Fibroblast of lung (primary cell): Measurements from ENCODE around the gene PSKH1. TPM values are rescaled to one million over a fixed set of nuclear protein-coding genes. Genes with fewer than 3 reads are reported as not detected.

Source experiments
- DNase-seq, 2 donors: peaks; one replicate each; pipeline versions ENCODE4 v3.0.0 to v3.0.0-alpha.2; 2010; ENCODE audit warnings: low read depth in 2 of 2
- H2AFZ ChIP-seq: 2 replicates; pipeline ENCODE4 v1.5.1; 2012; ENCODE audit warnings: low read length, control low read depth, inconsistent platforms
- H3K27ac ChIP-seq: 2 replicates; pipeline ENCODE4 v1.5.1; 2011; ENCODE audit warnings: low read length, control low read depth; ENCODE audit not compliant: insufficient read depth
- H3K27me3 ChIP-seq: 2 replicates; pipeline ENCODE4 v1.5.1; 2011; ENCODE audit warnings: mild to moderate bottlenecking, low read length; ENCODE audit not compliant: control insufficient read depth, insufficient read depth
- H3K36me3 ChIP-seq: 2 replicates; pipeline ENCODE4 v1.5.1; 2011; ENCODE audit warnings: low read length; ENCODE audit not compliant: control insufficient read depth, insufficient read depth
- H3K4me1 ChIP-seq: 2 replicates; pipeline ENCODE4 v1.5.1; 2011; ENCODE audit warnings: low read length; ENCODE audit not compliant: control insufficient read depth, insufficient read depth; ENCODE audit errors: extremely low read depth
- H3K4me2 ChIP-seq: 2 replicates; pipeline ENCODE4 v1.5.1; 2011; ENCODE audit warnings: low read length, control low read depth; ENCODE audit not compliant: insufficient read depth; ENCODE audit errors: extremely low read depth
- H3K4me3 ChIP-seq, 4 experiments: fragments of 200-600 bp in 1 of 4; sonication (generic) in 1 of 4; replicated peaks in 1 of 4; 2 replicates each; pipeline ENCODE4 v1.5.1; 2011 to 2016; ENCODE audit warnings: low read length in 4 of 4, low read depth in 3 of 4, mild to moderate bottlenecking in 3 of 4, control low read depth in 2 of 4, inconsistent platforms in 1 of 4, mixed read lengths in 1 of 4; ENCODE audit not compliant: insufficient read depth in 1 of 4; ENCODE audit errors: control extremely low read depth in 1 of 4
- H3K79me2 ChIP-seq: 2 replicates; pipeline ENCODE4 v1.5.1; 2012; ENCODE audit warnings: mild to moderate bottlenecking, low read length, inconsistent platforms; ENCODE audit not compliant: control insufficient read depth, insufficient read depth
- H3K9ac ChIP-seq: 2 replicates; pipeline ENCODE4 v1.5.1; 2011; ENCODE audit warnings: mild to moderate bottlenecking, low read length, control low read depth; ENCODE audit not compliant: insufficient read depth
- H3K9me3 ChIP-seq: 2 replicates; pipeline ENCODE4 v1.5.1; 2012; ENCODE audit warnings: low read depth, low read length; ENCODE audit not compliant: control insufficient read depth, insufficient read depth
- H4K20me1 ChIP-seq: 2 replicates; pipeline ENCODE4 v1.5.1; 2011; ENCODE audit warnings: low read length; ENCODE audit not compliant: control insufficient read depth, insufficient read depth; ENCODE audit errors: extremely low read depth
- EZH2 ChIP-seq: IDR thresholded peaks from 2 replicates; pipeline ENCODE4 v1.5.1; 2012; ENCODE audit warnings: low read length, control low read depth, mild to moderate bottlenecking; ENCODE audit errors: missing control alignments
- polyA plus RNA-seq, 2 donors: library from polyadenylated mRNA; depleted of rRNA in 1 of 2; stranded (reverse) in 1 of 2; unstranded in 1 of 2; fragments of >200 nt; gene quantifications; 2 replicates each; pipeline ENCODE4 v1.2.1, GENCODE V29; 2011 to 2012; ENCODE audit warnings: missing spikeins in 1 of 2
- total RNA-seq: library from RNA; depleted of rRNA; stranded (reverse); fragments of >200 nt; gene quantifications from 2 replicates; pipeline ENCODE4 v1.2.1, GENCODE V29; 2014
- TF ChIP-seq, protein P1 (sequence below), 2 donors: IDR thresholded peaks in 1 of 2; conservative IDR thresholded peaks in 1 of 2; 1 replicate in 1 of 2; 2 replicates in 1 of 2; pipeline ENCODE4 v1.5.1; 2011 to 2012; ENCODE audit warnings: low read length in 2 of 2, control low read depth in 1 of 2, inconsistent platforms in 1 of 2, low read depth in 1 of 2, mild to moderate bottlenecking in 1 of 2

PSKH1 gene
- total and polyA plus RNA-seq, 2 donors (not counting 1 experiment from before 2014, with no cell fraction given), result 13.4 to 15.4 TPM

GRCh38 chr16:67944690-67945391 lies 51.8 kb downstream of the PSKH1 start:
- no peak overlapping the region for H2AFZ ChIP-seq
- H4K20me1 ChIP-seq, result no peaks in the 10 kb centered on the region
- H3K9ac ChIP-seq, result no peak overlapping the region
- no peaks in the 10 kb centered on the region for H3K9me3 ChIP-seq
- DNase-seq, result no peak
- peaks cover 74% of the 10 kb centered on the region for H3K36me3 ChIP-seq
- H3K79me2 ChIP-seq, result peaks cover 2% of the 10 kb centered on the region
- no peak overlapping the region for H3K4me3 ChIP-seq
- H3K27ac ChIP-seq, result peak overlapping the region; percentile 63
- H3K27me3 ChIP-seq, result no peaks in the 10 kb centered on the region
- peaks cover 9% of the 10 kb centered on the region for H3K4me1 ChIP-seq
- no peak for TF ChIP-seq EZH2
- no peak overlapping the region for H3K4me2 ChIP-seq

- H3K4me2 ChIP-seq, result no peak overlapping the region
These were observed 52.4 kb downstream of the PSKH1 start for GRCh38 chr16:67945392-67945933.

DNA sequence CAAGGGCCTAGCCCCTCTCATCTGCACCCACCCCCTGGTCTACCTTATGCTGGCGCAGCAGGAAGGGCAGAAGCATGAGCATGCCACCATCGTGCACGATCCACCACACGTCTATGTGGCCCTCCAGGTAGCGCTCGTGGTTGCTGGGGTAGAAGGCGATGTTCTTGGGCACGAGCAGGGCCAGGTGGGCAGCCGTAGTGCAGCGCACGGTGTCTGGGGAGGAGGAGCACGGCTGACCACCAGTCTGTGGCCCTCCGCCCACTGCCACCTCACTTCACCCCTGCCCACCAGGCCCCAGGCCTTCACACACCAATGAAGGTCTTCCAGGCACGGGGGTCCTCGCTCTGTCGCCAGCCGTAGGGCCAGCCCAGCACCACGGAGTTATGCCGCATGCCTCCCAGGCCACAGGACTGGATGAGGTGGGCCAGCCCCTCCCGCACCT lies 53.1 kb downstream of the PSKH1 start:
- H3K9ac ChIP-seq, result no peak overlapping the region
- no peaks in the 10 kb centered on the region for H4K20me1 ChIP-seq
- H3K27ac ChIP-seq, result no peak overlapping the region
- H3K36me3 ChIP-seq, result peaks cover 79% of the 10 kb centered on the region
- no peaks in the 10 kb centered on the region for H3K9me3 ChIP-seq
- H3K4me1 ChIP-seq, result peaks cover 9% of the 10 kb centered on the region
- no peak overlapping the region for H2AFZ ChIP-seq
- no peaks in the 10 kb centered on the region for H3K27me3 ChIP-seq
- no peak for DNase-seq
- no peak overlapping the region for H3K4me3 ChIP-seq
- H3K4me2 ChIP-seq, result no peak overlapping the region
- TF ChIP-seq EZH2, result no peak
- TF ChIP-seq, protein P1, sequence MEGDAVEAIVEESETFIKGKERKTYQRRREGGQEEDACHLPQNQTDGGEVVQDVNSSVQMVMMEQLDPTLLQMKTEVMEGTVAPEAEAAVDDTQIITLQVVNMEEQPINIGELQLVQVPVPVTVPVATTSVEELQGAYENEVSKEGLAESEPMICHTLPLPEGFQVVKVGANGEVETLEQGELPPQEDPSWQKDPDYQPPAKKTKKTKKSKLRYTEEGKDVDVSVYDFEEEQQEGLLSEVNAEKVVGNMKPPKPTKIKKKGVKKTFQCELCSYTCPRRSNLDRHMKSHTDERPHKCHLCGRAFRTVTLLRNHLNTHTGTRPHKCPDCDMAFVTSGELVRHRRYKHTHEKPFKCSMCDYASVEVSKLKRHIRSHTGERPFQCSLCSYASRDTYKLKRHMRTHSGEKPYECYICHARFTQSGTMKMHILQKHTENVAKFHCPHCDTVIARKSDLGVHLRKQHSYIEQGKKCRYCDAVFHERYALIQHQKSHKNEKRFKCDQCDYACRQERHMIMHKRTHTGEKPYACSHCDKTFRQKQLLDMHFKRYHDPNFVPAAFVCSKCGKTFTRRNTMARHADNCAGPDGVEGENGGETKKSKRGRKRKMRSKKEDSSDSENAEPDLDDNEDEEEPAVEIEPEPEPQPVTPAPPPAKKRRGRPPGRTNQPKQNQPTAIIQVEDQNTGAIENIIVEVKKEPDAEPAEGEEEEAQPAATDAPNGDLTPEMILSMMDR (conservative IDR thresholded peaks at IDR 0.05 in 1 of 2, IDR thresholded peaks at IDR 0.05 in 1 of 2; ENCODE audit: low read depth in 1 of 2, low read length in 2 of 2), result no peak
- H3K79me2 ChIP-seq, result no peaks in the 10 kb centered on the region

More at GRCh38 chr16:67945392-67945933, 52.4 kb downstream of the PSKH1 start:
- Histone ChIP-seq H3K9ac (no peak overlapping the region), H3K79me2 (no peaks in the 10 kb centered on the region), H4K20me1 (no peaks in the 10 kb centered on the region), H3K27me3 (no peaks in the 10 kb centered on the region), H3K27ac (no peak overlapping the region), H3K9me3 (no peaks in the 10 kb centered on the region), H2AFZ (no peak overlapping the region), H3K36me3 (peaks cover 74% of the 10 kb centered on the region), H3K4me1 (peaks cover 9% of the 10 kb centered on the region), H3K4me3 (no peak overlapping the region)
- peak in 1 of 2 donors; percentile 62 for DNase-seq
- TF ChIP-seq EZH2, result no peak
- TF ChIP-seq, protein P1 (conservative IDR thresholded peaks at IDR 0.05 in 1 of 2, IDR thresholded peaks at IDR 0.05 in 1 of 2; ENCODE audit: low read depth in 1 of 2, low read length in 2 of 2), result no peak
